ENCODE measurements around the gene ABCB8.
"Not testable (repeated sequence)": the region's sequence is repeated elsewhere in the genome, so short reads cannot be mapped to it uniquely, and the experiment has no call there.

The ABCB8 gene

DNA sequence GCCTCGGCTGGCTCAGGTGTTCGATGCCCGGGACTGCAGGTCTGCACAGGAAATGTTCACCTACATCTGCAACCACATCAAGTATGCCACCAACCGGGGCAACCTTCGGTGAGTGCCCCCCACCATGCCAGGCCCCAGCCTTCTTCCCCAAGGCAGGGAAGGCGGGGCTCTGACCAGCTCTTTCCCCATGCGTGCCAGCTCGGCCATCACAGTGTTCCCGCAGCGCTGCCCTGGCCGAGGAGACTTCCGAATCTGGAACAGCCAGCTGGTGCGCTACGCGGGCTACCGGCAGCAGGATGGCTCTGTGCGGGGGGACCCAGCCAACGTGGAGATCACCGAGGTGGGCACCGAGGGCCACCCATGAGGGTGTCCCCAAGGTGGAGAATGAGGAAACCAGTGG is 29.9 kb upstream of the ABCB8 start:
- DNase-seq (ENCODE audit: low read depth, low spot score): no peak

DNA sequence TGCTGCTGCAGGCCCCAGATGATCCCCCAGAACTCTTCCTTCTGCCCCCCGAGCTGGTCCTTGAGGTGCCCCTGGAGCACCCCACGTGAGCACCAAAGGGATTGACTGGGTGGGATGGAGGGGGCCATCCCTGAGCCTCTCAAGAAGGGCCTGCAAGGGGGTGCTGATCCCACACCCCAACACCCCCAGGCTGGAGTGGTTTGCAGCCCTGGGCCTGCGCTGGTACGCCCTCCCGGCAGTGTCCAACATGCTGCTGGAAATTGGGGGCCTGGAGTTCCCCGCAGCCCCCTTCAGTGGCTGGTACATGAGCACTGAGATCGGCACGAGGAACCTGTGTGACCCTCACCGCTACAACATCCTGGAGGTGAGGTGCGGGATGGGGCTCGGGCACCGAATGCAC is 29.2 kb upstream of the ABCB8 start:
- no peak for DNase-seq (ENCODE audit: low read depth, low spot score)

DNA sequence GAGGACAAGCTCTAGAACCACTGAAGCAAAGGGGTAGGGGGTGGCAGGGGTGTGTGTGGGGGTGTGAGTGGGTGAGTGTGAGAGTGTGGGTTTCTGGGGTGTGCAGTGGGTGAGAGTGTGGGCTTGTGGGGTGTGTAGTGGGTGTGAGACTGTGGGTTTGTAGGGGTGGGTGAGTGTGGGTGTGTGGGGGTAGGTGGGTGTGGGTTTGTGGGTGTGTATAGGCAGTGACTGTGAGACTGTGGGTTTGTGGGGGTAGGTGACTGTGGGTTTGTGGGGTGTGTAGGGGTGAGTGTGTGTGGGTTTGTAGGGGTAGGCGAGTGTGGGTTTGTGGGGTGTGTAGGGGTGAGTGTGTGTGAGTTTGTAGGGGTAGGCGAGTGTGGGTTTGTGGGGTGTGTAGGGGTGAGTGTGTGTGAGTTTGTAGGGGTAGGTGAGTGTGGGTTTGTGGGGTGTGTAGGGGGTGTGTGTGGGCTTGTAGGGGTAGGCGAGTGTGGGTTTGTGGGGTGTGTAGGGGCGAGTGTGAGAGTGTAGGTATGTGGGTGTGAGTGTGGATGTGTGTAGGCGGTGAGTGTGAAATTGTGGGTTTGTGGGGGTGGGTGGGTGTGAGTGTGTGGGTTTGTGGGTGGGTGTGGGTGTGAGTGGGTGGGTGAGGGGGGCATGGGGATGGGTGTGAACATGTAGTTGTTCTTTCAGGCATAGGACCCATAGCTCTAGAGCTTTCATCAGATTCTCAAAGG is 28.6 kb upstream of the ABCB8 start:
- DNase-seq (ENCODE audit: low read depth, low spot score): no peak

DNA sequence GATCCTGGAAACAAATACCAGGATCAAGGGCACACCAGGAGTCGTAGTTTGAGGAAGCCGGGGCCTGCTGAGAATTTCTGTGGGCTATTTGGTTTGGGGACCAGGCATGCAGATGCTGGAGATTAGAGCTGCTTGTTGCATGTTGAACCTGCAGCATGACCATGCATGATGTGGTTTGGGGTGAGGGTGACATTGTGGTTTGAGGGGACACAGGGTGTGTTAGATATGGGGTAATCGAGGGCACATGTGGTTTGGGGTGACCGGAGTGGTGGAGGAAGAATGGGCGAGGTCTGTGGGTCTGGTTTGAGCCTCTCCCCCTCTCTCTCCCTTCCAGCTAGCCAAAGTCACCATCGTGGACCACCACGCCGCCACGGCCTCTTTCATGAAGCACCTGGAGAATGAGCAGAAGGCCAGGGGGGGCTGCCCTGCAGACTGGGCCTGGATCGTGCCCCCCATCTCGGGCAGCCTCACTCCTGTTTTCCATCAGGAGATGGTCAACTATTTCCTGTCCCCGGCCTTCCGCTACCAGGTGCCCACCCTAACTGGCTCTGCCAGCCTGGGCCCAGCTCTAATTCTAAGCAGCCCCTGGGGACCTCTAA is 27.3 kb upstream of the ABCB8 start:
- no peak for DNase-seq (ENCODE audit: low read depth, low spot score)

DNA sequence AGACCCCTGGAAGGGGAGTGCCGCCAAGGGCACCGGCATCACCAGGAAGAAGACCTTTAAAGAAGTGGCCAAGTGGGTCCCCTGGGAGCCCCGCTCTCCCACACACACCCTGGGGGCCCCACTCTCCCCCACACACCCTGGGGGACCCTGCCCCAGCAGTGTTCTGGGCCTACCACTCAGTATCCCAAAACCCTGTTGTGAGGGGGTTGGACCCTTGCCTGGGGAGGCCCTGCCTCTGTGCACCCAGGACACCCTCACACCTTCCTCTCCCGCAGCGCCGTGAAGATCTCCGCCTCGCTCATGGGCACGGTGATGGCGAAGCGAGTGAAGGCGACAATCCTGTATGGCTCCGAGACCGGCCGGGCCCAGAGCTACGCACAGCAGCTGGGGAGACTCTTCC is 26.7 kb upstream of the ABCB8 start:
- DNase-seq (ENCODE audit: low read depth, low spot score): no peak

DNA sequence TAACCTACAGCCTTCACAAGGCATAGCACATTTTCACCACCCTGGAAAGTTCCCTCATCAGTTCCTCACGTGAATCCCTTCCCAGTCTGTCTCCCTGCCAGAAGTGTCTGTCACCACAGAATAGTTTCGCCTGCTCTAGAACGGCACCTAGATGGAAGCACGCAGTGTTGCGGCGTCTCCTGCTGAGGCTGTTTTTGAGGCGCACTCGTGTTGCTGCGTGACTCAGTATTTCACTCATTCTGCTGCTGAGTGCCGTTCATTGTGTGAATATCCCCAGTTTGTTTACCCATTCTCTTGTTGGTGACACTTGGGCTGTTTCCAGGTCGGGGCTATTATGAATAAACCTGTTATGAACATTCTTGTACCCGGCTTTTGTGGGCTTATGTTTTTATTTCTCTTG is 24.7 kb upstream of the ABCB8 start:
- DNase-seq (ENCODE audit: low read depth, low spot score): no peak

DNA sequence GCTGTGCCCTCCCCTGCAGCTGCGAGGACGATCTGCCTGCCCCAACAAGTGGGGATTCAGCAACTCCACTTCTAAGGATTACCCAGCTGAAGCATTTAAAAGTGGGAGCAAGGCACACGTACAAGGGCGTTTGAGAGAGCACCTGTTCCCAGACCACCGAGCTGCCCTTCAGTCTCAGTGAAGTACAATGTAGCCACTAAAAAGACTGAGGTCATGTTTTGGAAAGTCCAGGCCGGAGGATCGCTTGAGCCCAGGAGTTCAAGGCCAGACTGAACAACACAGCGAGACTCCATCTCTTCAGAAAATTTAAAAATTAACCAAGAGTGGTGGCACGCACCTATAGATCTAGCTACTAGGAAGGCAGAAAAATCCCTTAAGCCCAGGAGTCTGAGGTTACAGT is 22.7 kb upstream of the ABCB8 start:
- DNase-seq (ENCODE audit: low read depth, low spot score): no peak

DNA sequence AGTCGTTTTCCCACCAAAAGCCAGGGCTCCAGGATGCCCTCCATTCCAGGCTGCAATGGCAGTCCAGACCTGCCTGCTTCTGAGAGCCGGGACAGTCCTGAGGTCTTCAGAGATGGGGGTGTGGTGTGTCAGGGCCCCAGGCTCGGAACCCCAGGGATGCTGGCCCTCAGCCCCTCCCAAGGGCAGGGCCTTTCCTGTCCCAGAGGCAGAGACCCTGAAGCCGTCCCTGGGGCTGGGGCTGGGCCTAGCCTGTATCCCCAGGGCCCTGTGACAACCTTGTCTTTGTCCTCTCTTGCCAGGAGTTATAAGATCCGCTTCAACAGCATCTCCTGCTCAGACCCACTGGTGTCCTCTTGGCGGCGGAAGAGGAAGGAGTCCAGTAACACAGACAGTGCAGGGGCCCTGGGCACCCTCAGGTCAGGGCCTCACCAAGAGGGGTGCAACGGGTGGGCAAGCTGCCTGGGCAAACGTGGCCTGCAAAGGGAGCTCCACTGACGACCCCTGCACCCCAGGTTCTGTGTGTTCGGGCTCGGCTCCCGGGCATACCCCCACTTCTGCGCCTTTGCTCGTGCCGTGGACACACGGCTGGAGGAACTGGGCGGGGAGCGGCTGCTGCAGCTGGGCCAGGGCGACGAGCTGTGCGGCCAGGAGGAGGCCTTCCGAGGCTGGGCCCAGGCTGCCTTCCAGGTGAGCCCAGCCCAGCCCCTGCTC is 21.5 kb upstream of the ABCB8 start:
- DNase-seq (ENCODE audit: low read depth, low spot score): no peak

DNA sequence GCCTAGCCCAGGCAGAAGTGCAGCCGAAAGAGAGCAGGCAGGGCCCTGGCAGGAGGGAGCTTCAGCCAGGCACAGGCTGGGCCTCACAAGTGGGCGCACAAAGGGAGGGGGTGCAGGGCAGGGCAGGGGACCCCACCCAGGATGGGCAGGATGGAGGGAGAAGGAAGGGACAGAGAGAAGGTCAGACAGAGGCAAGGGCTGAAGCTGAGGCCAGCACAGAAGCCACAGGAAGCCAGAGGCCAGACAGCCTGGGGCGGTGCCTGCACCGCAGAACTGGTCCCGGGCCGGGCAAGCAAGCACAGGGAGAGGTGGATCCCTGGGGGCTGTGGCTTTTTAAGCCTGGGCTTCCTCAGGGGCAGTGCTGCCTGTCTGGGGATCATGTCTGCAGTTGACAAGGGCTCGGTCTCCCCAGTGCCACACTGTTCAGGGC is 20.8 kb upstream of the ABCB8 start:
- no peak for DNase-seq (ENCODE audit: low read depth, low spot score)

DNA sequence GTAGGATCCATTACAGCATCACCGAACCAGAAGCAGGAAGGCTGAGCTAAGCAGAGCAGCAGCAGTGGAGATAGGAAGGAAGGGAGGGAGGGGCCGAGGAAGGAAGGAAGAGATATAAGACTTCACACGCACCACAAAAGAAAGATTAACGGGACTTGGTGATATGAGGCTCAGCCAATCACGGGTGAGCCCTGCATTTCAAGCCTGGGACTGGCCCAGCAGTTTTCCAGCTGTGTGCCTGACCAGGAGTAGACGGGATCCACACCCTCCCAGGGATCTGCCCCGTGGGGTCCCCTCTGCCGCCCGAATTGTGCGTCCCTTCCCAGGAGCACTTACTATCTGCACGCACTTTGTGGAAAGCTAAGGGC is 20.1 kb upstream of the ABCB8 start:
- no peak for DNase-seq (ENCODE audit: low read depth, low spot score)

DNA sequence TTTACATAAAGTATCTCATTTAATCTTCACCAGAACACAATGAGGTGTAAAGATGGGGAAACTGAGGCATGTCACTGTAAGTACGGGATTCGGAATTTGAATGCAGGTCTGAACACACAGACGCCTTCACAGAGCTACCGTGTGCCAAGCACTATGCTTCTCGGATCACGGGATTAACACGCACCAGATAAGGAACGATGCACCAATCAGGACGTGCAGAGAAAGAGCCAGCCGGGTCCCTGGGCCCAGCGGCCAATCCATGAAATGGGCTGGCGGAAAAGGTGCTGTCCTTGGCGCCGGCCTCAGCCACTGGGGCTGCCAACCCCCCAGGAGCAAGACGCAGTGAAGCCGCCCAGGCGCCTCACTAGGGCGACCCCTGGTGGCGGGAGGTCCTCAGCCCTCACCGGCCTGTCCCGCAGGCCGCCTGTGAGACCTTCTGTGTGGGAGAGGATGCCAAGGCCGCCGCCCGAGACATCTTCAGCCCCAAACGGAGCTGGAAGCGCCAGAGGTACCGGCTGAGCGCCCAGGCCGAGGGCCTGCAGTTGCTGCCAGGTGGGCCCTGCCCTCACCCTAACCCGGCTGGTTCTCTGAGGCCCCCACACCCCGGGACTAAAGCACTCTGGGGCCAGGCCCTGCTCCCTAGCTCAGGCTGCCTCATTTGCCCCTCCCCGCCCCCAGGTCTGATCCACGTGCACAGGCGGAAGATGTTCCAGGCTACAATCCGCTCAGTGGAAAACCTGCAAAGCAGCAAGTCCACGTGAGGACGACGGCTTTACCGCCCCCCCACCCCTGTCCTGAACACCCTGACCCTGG is 19.5 kb upstream of the ABCB8 start:
- peak; percentile 58 for DNase-seq (ENCODE audit: low read depth, low spot score)

DNA sequence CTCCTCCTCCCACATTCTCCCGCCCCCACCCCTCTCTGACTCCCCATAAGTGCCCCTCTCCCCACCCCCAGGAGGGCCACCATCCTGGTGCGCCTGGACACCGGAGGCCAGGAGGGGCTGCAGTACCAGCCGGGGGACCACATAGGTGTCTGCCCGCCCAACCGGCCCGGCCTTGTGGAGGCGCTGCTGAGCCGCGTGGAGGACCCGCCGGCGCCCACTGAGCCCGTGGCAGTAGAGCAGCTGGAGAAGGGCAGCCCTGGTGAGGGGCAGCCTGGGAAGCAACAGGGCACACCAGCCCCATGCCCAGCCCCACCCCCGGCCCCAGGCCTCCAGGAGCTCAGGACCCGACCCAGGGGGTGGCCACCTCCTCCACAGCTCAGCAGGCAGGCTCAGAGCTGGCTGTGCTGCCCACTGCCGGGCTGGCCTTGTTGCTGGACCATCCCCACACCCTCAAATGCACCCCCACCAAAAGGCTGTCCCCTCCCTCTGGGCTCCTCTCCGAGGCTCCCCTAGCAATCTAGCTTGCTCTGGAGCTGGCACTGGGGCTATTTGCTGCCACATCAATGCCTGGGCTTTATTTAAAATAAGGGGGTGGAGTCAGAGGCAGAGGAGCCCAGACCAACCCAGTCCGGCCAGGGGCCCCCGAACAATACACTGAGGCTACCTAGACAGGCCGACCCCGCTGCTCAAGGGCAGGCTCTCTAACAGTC is 18.8 kb upstream of the ABCB8 start:
- no peak for DNase-seq (ENCODE audit: low read depth, low spot score)

DNA sequence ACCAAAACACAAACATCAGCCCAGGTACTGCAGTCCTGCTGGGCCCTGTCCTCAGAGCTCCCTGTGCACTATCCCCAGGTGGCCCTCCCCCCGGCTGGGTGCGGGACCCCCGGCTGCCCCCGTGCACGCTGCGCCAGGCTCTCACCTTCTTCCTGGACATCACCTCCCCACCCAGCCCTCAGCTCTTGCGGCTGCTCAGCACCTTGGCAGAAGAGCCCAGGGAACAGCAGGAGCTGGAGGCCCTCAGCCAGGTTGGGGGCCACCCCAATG is 18.3 kb upstream of the ABCB8 start:
- no peak for DNase-seq (ENCODE audit: low read depth, low spot score)

DNA sequence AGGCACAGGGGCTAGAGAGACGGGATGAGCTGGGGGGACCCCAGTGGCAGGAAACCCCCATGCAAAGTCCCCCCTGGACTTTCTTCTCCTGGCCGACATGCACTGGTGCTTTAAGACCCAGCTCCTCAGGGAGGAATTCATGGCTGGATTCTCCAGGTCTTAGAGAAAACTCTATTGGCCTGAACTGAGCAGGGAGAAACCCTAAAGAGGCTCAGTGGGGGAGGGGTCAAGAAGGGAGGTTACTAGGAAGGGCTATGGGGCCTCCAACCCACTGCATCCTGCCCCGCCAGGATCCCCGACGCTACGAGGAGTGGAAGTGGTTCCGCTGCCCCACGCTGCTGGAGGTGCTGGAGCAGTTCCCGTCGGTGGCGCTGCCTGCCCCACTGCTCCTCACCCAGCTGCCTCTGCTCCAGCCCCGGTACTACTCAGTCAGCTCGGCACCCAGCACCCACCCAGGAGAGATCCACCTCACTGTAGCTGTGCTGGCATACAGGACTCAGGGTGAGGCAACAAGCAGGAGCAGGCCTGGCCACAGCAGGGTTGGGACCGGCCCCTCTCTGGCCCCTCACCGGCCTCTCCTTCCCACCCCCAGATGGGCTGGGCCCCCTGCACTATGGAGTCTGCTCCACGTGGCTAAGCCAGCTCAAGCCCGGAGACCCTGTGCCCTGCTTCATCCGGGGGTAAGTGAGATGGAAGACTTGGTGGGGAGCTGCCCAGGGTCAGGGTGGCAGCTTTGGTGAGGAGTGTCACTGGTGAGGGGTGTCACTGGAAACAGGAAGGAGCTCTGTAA is 17.7 kb upstream of the ABCB8 start:
- DNase-seq (ENCODE audit: low read depth, low spot score): no peak

DNA sequence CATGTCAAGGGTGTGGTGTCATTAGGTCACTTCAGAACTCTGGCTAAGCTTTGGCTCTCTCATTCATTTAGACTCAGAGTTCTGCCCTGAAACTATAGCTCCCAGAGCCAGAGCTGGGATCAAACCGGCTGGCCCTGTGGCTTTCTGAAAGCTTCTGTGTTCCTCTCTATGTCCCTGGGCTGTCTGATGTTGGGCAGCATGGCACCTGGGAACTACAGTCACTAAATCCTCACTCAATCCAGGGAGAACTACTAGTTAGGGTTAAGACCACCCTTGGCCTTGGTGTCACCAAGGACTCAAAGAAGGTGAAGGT is 17.2 kb upstream of the ABCB8 start:
- no peak for DNase-seq (ENCODE audit: low read depth, low spot score)

DNA sequence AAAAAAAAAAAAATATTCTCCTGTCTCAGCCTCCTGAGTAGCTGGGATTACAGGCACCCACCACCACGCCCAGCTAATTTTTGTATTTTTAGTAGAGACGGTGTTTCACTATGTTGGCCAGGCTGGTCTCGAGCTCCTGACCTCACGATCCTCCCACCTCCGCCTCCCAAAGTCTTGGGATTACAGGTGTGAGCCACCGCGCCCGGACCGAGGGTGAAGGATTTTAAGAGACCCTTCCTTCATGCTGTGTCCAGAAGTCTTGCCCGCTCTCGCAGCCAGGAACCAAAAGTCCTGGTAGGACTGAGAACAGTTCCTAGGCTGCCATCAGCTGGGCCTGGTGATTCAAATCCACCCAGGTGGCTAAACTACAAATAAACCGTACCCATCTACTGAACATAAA is 16.6 kb upstream of the ABCB8 start:
- not testable (repeated sequence) for DNase-seq (ENCODE audit: low read depth, low spot score)

DNA sequence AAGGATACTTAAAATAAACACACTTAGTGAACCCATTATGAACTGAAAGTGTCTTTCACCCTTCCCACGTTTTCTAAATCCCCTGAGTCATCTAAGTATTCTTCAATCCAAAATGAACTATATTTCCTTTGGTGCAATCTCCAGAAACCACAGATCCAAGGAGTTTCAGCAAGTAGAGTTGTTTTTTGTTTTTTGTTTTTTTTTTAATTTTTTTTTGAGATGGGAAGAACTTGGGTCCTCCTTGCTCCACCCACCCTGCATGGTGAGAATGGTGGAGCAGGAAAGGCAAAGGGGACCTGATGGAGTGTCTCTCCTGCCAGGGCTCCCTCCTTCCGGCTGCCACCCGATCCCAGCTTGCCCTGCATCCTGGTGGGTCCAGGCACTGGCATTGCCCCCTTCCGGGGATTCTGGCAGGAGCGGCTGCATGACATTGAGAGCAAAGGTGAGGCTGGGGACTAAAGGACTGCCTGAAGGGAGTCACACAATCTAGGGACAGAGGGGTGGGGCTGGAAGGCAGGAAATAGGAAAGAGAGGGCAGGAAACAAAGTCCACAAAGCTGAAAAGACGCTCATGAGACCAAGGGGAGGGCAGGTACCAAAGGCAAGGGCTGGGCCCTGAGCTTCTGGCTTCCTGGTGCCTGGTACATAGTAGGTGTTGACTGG is 16.1 kb upstream of the ABCB8 start:
- DNase-seq (ENCODE audit: low read depth, low spot score): no peak

DNA sequence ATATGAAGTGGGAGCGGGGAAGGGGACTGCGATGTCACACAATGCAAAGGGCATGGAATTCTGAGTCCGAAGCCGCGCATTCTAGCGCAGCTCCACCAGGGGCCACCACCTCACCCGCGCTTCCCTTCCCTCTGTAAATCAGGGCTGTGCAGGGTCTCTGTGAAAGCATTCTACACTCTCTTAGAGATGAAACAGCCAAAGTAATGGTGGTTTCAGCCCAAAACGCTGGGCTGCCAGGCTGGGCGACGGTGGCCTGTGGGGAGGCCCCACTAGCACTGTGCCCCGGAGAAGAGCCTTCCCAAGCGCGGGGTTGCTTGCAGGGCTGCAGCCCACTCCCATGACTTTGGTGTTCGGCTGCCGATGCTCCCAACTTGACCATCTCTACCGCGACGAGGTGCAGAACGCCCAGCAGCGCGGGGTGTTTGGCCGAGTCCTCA is 15.3 kb upstream of the ABCB8 start:
- no peak for DNase-seq (ENCODE audit: low read depth, low spot score)

DNA sequence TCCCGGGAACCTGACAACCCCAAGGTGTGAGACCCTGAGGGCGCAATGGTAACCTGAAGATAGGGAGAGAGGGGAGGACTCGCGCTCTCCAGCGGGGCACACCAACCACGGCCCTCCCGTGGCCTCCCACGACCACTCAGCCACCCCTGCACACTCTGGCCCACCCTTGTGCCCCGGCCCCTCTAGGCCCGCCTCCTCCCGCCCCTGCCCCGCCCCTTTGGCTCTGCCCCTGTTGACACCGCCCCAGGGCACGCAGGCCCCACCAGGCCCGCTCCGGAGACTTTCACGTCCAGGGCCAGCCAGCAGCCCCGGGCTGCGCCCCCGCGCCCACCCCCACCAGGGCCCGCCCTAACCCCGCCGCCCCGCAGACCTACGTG is 14.9 kb upstream of the ABCB8 start:
- no peak for DNase-seq (ENCODE audit: low read depth, low spot score)

DNA sequence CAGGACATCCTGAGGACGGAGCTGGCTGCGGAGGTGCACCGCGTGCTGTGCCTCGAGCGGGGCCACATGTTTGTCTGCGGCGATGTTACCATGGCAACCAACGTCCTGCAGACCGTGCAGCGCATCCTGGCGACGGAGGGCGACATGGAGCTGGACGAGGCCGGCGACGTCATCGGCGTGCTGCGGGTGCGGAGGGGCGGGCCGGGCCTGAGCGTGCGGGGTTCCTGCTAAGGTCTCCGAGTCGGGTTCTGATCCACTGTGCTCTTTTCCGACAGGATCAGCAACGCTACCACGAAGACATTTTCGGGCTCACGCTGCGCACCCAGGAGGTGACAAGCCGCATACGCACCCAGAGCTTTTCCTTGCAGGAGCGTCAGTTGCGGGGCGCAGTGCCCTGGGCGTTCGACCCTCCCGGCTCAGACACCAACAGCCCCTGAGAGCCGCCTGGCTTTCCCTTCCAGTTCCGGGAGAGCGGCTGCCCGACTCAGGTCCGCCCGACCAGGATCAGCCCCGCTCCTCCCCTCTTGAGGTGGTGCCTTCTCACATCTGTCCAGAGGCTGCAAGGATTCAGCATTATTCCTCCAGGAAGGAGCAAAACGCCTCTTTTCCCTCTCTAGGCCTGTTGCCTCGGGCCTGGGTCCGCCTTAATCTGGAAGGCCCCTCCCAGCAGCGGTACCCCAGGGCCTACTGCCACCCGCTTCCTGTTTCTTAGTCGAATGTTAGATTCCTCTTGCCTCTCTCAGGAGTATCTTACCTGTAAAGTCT is 14.3 kb upstream of the ABCB8 start:
- DNase-seq (ENCODE audit: low read depth, low spot score): peak; percentile 79

Measured in activated CD4-positive, CD25-positive, alpha-beta regulatory T cell treated with anti-CD3 and anti-CD28 coated beads, Interleukin-2, amount 50 U/mL, for 16 hours (primary cell).